Measurements from ENCODE around the gene SIDT1.
"Not testable (repeated sequence)": the region's sequence is repeated elsewhere in the genome, so short reads cannot be mapped to it uniquely, and the experiment has no call there.

The SIDT1 gene

GRCh38 chr3:113600418-113601182 is 68.2 kb downstream of the SIDT1 start:
- DNase-seq, result no peak

GRCh38 chr3:113601240-113601639 is 68.9 kb downstream of the SIDT1 start:
- DNase-seq, result no peak

DNA sequence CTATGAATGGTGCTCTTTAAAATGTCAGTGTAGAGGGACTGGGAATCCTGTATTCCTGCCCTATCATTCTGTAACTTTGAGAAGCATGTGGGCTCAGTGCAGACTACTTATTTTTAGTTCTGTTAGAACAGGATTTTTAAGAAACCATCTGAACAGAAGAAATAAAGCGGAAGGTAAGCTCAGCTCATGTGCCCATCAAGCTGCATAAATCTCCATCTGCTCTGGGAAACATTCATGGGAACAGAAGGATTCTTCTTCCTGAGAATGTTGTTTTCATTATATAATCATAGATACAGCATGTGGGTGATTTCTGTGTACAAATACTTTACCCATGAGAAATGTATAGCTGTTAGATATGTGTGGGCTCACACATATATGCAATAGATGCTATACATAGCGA is 69.9 kb downstream of the SIDT1 start:
- no peak for DNase-seq

- no peak for DNase-seq
Measured at GRCh38 chr3:113602836-113603235, 70.5 kb downstream of the SIDT1 start.

DNA sequence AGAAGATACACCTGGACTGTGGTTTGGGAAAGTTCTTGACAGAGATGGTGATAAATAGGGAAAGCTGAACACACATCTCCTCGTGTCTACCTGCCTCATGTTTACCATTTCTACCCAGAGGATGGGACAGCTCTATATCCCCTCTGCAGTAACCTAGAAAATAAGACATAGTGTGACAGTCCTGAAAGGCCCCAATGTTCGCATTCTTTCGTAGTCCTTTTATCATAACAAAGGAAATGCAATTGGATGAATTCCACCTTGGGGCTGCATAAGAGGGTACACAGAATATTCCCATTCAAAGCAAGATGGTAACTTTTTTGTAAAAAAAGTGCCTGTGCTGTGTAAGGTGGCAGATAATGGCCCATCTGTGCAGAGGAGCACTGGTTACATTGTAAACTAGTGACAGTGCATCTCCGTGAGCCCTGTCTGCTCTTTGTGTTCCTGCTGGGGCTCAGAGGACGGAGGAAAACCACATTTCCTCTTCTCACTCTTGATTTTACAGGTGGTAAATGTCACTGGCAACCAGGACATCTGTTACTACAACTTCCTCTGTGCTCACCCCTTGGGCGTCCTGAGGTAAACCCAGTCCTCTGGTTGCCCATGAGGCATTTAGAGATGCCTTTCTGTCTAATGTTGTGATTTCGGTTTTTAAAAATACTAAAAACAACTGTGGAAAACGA is 74.3 kb downstream of the SIDT1 start:
- peak in 1 of 2 experiments; percentile 4 for DNase-seq

- no peak for DNase-seq
Measured at GRCh38 chr3:113607219-113607596, 74.9 kb downstream of the SIDT1 start.

DNA sequence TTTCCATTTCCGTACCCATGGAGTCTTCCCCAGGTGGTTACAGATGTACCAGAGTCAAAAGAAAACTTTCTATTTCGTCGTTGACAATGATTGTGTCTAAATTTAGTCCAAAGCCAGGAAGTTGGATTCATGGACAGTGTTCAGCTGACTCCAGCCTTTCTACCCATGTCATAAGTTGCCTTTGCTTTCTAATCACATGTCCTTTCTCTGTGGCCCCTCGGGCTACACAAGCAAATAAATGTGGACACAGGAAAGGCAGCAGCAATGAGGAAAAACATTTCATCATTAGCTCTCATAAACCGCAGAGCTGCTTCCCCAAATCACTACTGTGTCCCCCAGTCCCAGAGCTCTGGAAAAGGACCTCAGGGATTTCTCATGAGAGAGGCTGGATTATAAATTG is 82.0 kb downstream of the SIDT1 start:
- no peak for DNase-seq

GRCh38 chr3:113615976-113616375 is 83.6 kb downstream of the SIDT1 start:
- DNase-seq, result no peak

DNA sequence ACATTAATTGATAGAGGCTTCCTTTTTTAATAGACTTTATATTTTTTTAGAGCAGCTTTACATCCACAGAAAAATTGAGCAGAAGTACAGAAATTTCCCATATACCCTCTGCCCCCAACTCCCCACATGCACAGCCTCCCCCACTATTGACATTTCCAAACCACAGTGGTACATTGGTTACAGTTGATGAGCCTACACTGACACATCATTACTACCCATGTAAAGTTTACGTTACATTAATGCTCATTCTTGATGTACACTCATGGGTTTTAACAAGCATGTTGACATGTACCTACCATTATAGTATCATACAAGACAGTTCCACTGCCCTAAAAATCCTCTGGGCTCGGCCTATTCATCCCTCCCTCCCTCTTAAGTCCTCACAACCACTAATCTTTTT is 85.4 kb downstream of the SIDT1 start:
- no peak for DNase-seq

GRCh38 chr3:113620091-113620490 is 87.7 kb downstream of the SIDT1 start:
- no peak for DNase-seq

DNA sequence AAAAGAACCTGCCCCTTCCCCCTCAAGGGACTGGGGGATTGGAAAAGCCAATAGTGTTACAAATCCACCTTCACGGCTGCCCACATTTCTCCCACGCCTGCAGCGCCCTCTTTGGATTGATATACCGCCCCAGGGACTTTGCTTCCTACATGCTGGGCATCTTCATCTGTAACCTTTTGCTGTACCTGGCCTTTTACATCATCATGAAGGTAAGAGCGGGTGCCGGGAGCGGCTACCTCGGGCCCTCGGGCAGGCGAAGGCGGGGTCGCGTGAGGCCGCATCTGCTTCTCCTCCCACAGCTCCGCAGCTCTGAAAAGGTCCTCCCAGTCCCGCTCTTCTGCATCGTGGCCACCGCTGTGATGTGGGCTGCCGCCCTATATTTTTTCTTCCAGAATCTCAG is 91.0 kb downstream of the SIDT1 start:
- no peak for DNase-seq

- DNase-seq, result no peak
Measured at GRCh38 chr3:113623811-113624210, 91.5 kb downstream of the SIDT1 start.

GRCh38 chr3:113625834-113626233 is 93.5 kb downstream of the SIDT1 start:
- DNase-seq, result no peak

DNA sequence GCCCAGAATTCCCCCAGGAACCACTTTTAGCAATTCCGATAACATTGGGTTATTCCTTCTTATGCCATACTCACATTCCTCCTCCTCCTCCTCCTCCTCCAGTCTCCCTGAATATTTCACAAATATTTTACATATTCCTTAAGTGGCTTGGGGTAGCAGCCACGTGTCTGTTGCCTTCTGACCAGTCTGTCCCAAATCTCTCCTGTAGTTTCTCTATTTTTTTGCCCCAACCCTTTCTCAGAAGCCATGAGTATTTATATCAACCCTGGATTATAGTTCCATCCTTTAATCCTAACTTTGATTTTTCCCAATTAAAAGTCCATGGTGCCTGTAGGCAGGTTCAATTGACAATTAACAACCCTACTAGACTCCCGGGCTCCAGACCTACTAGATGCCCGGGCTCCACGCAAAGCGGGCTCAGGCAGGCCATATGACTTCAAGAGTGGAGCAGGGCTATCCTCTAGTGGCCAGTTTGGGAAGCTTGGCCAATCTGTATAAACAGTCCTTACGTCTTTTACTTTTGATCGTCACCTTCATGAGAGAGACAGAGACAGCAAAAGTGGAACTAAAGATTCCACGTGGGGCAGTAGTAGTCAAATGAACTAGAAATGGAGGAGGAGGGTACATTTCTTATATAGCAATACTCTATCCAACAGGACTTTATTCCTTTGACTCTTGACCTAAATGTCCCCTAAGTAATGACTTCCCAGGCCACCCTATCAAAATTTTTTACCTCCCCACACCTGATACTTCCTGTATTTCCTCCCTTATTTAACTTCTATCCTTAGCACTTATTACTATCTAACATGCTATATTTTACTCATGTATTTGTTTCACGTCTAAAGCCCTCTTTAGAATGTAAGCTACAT is 94.4 kb downstream of the SIDT1 start:
- DNase-seq, result no peak

- no peak for DNase-seq
Measured at GRCh38 chr3:113628316-113628715, 96.0 kb downstream of the SIDT1 start.

- no peak for DNase-seq
Measured at GRCh38 chr3:113628788-113629187, 96.4 kb downstream of the SIDT1 start.

DNA sequence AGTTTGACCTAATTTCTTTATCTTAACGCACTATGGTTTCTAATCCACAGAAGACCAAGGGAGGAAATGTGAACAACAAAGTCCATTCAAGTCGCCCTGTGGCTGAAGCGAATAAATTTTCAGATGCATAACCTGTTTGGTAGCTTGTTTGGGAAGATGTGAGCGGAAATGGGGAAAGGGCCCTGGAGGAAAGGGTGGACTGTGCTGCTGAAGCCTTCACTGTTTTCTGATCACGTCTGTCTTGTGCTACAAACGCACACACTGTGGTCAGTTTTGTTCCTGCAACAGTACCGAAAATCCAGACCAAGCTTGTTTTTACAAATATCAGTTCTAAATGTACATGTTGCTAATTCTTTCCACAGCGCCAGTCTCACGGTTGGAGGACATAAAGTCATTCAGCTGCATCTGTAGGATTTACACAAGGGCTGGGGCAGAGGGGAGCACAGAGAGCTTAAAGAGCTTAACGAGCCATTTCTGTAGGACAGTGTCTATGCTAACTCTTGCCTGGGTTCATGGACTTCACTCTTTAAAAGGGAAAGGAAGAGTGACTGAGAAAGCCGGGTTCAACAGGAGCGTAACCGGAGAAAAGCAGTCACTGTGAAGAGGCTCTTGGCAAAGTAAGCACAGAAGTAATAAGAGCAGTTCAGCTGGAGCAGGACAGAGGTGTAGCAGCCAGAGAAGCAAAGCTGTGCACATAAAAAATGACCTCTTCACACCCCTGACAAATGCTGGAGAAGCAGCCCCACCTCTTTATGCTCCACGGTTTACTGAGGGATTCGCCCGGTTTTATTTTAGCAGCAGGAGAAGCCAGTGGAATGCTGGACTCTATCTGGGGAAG is 97.4 kb downstream of the SIDT1 start:
- DNase-seq, result no peak

DNA sequence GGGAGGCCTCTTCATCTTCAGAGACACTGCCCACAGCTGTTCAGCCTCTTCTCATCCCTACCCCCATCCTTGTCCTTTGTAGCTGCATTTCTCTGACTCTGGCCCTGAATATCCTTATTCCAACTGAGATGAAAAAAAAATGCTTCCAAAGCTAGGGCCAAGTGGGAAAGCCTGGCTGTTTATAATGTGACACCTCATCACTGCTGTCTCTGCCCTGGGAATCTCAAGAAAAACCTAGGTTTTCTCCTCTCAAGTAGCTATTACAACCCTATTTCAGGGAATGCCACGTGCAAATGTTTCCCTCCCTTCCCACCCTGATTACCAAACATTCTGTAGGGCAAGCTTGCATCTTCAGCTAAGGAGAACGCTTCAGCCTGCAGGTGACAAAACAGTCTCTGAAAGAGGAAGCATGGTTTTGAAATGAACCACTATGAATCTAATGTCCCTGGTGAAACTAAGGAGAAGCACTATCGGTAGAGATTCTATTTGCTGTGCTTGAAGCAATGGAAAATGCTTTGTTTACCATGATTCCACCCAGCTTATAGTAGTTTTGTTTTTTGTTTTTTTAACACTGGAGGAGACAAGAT is 98.7 kb downstream of the SIDT1 start:
- no peak for DNase-seq

DNA sequence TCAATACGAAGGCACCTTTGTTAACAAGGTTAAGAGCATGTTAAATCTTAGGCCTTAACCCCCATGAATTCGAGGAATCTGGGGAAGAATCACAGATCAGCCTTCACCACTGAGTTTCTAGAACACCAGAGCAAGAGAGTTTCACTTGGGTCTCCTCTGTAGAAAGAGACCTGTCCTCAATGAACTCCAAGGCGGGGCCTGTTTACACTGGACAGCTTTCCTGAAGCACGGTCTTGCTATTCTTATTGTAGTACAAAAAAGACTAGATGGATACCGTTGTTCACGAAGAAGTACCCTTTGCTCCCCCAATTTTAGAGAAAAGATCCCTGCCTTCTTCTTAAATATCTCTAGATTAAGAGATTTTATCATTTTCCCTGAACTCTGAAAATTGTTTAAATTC is 99.2 kb downstream of the SIDT1 start:
- DNase-seq, result no peak

DNA sequence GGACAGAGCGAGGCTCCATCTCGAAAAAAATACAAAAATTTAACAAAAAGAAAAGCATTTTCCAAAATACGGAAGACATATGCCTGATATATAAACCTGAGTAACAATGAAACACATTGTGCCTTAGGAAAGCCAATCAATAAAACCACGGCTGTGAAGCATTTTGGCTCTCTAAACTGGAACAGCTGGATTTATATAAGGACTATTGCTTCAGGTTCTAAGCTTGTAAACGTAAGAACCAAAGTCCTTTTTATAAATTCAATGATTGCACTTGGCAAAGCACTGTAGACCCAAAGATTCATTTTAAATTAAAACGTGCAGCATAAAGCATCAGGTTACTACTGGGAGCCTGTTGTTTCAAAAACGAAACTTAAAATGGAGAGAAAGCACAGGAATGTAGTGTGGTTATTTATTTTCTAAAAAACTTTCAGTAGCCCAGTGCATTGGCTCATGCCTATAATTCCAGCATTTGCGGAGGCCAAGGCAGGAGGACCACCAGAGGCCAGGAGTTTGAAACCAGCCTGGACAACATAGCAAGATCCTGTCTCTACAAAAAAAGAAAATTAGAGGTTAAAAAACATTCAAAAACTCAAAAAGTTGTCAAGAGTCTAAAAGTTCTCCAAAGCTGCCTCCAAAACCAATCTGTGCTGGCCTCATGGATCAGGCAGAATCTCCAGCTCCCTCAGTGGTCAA is 102.6 kb downstream of the SIDT1 start:
- DNase-seq, result no peak

GRCh38 chr3:113636034-113636433 is 103.7 kb downstream of the SIDT1 start:
- not testable (repeated sequence) for DNase-seq

GRCh38 chr3:113637756-113638155 is 105.4 kb downstream of the SIDT1 start:
- DNase-seq, result no peak

Measured in stimulated activated CD4-positive, alpha-beta T cell treated with anti-CD3 and anti-CD28 coated beads, Interleukin-4, amount 100 ng/mL, for 4 hours (primary cell).